Measurements from ENCODE around the gene TIMD4. TPM values are rescaled to one million over a fixed set of nuclear protein-coding genes. Genes with fewer than 3 reads are reported as not detected.
"Not testable (repeated sequence)": the region's sequence is repeated elsewhere in the genome, so short reads cannot be mapped to it uniquely, and the experiment has no call there.

The TIMD4 gene
- total RNA-seq, 1 donor from 2014 or later = not detected

DNA sequence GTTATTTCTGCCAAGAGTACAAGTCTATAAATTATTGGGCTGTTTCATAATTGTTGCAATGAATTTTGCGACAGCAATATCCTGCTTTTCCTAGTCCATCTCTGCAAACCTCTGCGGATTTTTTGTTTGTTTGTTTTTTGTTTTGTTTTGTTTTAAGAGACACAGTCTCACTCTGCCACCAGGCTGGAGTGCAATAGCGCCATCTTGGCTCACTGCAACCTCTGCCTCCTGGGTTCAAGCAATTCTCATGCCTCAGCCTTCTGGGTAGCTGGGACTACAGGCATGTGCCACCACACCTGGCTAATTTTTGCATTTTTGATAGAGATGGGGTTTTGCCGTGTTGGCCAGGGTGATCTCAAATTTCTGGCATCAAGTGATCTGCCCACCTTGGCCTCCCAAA is 37.3 kb downstream of the TIMD4 start:
- DNase-seq (ENCODE audit: low spot score); intact Hi-C loops (cut with DNase I): not testable (repeated sequence)

DNA sequence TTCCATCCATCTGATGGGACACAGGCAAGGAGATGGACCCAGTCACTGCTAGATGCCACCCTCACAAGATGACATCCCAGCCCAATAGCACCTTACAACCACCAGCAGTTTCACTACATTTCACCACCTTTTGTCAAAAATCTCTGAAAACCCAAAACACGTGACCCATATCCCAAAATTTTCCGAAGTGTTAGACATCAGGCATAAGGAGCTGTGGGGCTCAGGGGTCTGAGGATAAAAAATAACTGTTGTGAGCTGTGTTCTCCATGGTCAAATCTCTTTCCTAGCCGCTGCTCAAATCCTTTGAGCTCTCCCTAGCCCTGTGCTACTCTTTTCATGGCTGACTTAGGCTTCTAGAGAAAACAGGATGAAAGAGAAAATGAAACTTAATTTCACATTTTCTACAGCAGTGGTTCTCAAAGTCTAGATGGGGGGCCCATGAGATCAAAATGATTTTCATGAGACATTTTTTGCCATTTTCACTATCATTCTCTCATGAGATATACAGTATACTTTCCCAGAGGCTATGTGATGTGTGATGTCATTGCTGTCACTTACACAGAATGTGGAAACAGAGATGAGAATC is 40.7 kb downstream of the TIMD4 start:
- no peak for DNase-seq (ENCODE audit: low spot score)
- intact Hi-C loops (cut with DNase I) = no loop called here

DNA sequence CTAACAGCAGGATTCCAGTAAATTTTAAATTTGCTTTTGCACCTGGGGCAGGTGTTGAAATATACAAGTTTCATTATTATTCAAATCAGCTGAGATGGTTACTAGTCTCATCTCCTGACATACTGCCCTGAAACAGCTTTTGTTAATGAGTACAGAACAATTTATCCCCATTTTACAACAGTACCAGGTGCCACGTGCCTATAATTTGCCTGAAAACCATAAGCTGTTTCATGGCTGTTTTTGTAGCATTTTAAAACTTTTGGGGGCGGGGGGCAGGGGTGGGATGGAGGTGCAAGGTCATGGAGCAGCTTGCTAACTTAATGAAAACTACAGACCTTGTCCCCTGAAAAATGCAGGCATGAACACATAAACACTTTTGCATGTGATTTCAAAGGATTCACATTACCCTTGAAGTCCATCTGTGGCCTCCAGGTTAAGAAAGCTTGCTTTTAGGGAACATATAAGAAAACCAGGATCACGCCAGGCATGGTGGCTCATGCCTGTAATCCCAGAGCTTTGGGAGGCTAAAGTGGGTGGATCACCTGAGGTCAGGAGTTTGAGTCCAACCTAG is 42.1 kb downstream of the TIMD4 start:
- intact Hi-C loops (cut with DNase I) = no loop called here
- no peak for DNase-seq (ENCODE audit: low spot score)

GRCh38 chr5:156920042-156920860 is 42.8 kb downstream of the TIMD4 start:
- DNase-seq (ENCODE audit: low spot score) = no peak
- intact Hi-C loops (cut with DNase I) = no loop called here

- no peak for DNase-seq (ENCODE audit: low spot score)
- intact Hi-C loops (cut with DNase I) = no loop called here
These were observed 44.6 kb downstream of the TIMD4 start for GRCh38 chr5:156918311-156918845.

GRCh38 chr5:156914371-156914737 is 48.7 kb downstream of the TIMD4 start:
- DNase-seq (ENCODE audit: low spot score) = no peak
- intact Hi-C loops (cut with DNase I) = no loop called here

- intact Hi-C loops (cut with DNase I) = no loop called here
- no peak for DNase-seq (ENCODE audit: low spot score)
These were observed 49.2 kb downstream of the TIMD4 start for GRCh38 chr5:156913719-156914370.

- intact Hi-C loops (cut with DNase I) = no loop called here
- DNase-seq (ENCODE audit: low spot score) = no peak
These were observed 49.7 kb downstream of the TIMD4 start for GRCh38 chr5:156913355-156913718.

GRCh38 chr5:156912869-156913268 is 50.2 kb downstream of the TIMD4 start:
- no peak for DNase-seq (ENCODE audit: low spot score)
- intact Hi-C loops (cut with DNase I) = no loop called here

- no peak for DNase-seq (ENCODE audit: low spot score)
- intact Hi-C loops (cut with DNase I) = no loop called here
These were observed 53.8 kb downstream of the TIMD4 start for GRCh38 chr5:156909180-156909579.

DNA sequence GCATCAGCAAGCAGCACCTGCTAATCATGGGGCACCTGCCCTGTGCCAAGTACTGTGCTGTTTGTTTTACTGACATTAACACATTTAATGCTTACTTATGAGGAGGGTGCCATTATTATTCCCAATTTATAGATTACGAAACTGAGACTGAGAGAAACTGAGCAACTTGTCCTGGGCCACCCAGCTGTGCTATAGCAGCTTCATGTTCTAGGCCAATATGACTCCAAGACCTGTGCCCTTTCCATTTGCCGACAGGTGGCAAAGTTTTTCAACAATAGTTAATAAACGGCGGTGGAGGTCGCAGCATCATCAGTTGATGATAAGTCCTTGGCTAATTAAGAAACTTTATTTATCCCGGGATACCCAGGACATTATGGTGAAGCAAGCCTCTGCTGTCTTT is 55.4 kb downstream of the TIMD4 start:
- intact Hi-C loops (cut with DNase I) = no loop called here
- no peak for DNase-seq (ENCODE audit: low spot score)

GRCh38 chr5:156906807-156907206 is 56.2 kb downstream of the TIMD4 start:
- DNase-seq (ENCODE audit: low spot score) = no peak
- intact Hi-C loops (cut with DNase I) = no loop called here

DNA sequence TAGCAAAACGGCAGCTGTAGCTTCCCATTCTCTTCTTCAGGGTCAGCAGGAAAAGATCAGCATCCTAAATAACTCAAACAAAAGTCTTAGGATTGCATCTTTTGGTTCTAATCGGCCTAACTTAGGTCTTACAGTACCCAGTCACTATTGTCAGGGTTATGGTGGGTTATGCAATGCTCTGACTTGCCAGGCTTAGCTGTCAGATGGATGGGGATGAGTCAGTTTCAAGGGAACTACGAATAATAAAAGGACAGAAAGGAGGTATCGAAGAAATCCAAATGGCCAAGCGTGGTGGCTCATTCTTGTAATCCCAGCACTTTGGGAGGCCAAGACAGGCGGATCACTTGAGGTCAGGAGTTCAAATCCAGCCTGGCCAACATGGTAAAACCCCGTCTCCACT is 66.5 kb downstream of the TIMD4 start:
- no peak for DNase-seq (ENCODE audit: low spot score)
- intact Hi-C loops (cut with DNase I) = no loop called here

DNA sequence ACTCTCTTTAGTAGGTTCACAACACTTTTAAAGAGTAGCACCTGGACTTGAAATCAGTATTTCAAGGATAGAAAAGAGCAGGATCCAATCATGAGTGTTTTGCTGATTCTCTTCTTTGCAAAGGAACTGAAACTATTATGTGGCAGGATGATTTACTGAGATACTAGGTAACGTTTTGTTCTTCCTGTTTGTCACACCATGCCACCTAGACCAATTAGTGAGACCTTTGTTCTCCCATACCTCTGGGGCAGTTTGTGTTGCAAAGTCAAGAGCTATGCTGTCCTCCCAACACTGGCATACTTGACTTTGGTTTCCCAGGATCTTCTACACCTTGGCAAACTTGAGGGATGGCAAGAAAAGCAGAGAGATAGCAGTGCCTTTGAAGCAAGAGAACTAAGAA is 69.5 kb downstream of the TIMD4 start:
- intact Hi-C loops (cut with DNase I) = no loop called here

DNA sequence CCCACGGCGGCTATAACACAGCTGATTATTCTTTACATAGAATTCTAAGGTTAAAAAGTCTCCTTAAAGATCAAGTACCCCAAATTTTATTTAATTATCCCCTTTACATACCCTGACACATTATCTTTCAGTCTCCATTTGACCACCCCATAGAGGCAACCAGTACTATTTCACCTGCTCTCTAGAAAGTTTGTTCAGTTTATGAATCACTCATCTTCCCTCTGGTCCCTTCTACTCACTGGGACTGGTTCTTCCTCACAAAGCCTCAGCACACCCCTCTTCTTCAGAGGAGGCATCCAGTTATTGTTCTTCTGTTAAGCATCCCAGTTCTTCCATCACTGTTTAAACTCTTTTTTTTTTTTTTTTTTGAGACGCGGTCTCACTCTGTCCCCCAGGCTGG is 70.2 kb downstream of the TIMD4 start:
- DNase-seq (ENCODE audit: low spot score) = no peak
- intact Hi-C loops (cut with DNase I) = no loop called here

More for the DNA sequence above, 69.5 kb downstream of the TIMD4 start:
- no peak for DNase-seq (ENCODE audit: low spot score)

DNA sequence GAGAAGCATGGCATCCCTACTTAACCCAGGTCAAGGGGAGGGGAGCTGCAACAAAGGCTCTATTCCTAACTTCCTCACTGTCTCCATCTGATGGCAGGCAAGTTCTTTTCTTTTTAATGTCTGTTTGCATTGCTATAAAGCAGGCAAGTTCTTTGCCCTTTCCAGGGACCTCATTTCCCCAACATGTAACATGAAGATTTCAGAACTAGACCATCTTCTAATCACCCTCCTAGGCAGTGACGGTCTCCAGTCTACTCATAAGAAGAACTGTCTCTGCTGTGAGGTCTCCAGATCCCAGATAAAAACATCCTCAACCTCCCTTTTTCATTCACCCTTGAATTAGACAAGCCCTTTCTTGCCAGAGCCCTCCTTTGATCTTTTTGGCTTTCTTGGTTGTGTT is 70.8 kb downstream of the TIMD4 start:
- no peak for DNase-seq (ENCODE audit: low spot score)
- intact Hi-C loops (cut with DNase I) = no loop called here

DNA sequence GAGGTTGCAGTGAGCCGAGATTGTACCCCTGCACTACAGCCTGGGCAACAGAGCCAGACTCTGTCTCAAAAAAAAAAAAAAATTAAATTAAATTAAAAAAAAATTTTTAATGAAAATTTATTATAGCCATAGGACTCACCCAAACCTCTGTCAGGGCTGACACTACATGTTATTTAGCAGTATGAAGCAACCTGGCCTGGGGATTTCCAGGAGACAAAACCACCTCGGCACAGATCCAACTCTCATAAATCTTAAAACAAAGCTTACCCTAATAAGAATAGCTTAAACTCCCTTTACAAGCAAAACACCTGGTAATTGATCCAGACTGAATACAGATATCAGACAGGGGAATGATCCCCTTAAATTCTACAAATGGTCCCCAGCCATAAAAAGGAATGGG is 74.5 kb downstream of the TIMD4 start:
- DNase-seq (ENCODE audit: low spot score) = no peak
- intact Hi-C loops (cut with DNase I) = no loop called here

GRCh38 chr5:156883316-156883875 is 79.6 kb downstream of the TIMD4 start:
- DNase-seq (ENCODE audit: low spot score) = no peak
- intact Hi-C loops (cut with DNase I) = no loop called here

- no peak for DNase-seq (ENCODE audit: low spot score)
- intact Hi-C loops (cut with DNase I) = no loop called here
These were observed 83.3 kb downstream of the TIMD4 start for GRCh38 chr5:156879665-156880285.

DNA sequence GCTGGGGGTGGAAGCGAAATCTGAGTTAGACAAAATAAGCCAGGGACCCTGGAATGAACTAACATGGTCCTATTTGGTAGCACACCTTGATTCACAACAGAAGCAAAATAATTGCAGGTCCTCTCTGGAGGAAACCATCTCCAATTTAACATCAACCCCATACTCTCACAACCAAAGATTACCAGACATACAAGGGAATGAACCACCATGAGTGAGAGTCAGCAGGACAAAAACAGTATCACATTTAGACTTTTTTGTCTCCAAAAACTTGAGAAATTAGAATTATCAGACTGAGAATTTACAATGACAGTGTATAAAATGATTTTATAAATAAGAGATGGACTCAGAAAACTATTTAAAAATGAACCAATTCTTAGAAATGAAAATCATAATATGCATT is 91.8 kb downstream of the TIMD4 start:
- no peak for DNase-seq (ENCODE audit: low spot score)
- intact Hi-C loops (cut with DNase I) = no loop called here
